Measurements from ENCODE around the gene GPC6.
A peak's percentile ranks its signal among the peaks of the same experiment; 100 is the strongest.

Gene GPC6

DNA sequence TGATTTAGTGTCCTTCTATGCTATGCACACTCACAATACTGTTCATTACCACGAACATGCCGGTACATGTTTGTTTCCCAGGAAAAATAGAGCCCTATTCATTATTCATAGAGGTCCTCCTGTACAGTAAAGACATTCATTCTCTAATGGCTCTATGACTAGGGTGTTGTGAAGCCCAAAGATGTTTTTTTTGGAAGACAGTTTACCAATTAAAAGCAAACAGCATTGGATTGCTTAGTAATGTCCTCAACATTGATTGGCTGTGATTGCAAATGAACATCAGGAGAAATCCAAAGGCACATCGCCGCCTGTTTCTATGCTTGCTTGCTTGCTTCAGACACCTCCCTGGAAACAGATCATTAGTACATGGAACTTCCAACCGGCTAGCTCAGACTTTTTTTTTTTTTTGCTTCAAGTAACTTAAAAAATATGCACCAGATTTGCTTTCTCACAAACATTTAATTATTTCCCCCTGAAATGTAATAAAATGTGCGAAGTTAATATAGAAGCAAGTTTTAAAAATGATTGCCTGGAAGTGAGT lies 8.8 kb upstream of the GPC6 start (continued):
- TF ChIP-seq, protein P1, sequence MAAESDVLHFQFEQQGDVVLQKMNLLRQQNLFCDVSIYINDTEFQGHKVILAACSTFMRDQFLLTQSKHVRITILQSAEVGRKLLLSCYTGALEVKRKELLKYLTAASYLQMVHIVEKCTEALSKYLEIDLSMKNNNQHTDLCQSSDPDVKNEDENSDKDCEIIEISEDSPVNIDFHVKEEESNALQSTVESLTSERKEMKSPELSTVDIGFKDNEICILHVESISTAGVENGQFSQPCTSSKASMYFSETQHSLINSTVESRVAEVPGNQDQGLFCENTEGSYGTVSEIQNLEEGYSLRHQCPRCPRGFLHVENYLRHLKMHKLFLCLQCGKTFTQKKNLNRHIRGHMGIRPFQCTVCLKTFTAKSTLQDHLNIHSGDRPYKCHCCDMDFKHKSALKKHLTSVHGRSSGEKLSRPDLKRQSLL (tag by site-specific recombination; IDR thresholded peaks at IDR 0.05), result 0 out of 2 replicates have a peak, but pooled peaks have one; percentile 54

DNA sequence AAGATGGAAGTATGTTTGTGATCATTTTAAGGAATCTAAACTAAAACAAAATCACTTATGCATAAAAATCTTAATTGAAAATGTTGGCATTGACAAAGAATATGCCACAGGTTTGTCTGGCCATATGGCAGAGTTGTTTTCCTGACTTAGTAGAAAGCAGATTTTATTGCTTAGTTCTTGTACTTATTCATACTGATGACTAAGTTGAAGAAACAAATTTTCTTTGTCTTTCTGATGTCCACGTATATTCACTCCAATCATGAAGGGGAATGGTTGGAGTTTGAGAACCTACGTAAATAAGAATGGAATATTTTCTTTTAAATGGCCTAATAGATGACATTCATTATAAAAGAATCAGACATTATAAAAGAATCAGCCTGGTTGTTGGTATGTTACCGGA lies 8.0 kb upstream of the GPC6 start:
- H3K4me3 ChIP-seq (ENCODE audit: low read depth, low read length), result no peak overlapping the region
- ChIA-PET CTCF (interaction anchor here (0.7 kb wide), 1 partner anchor 15 kb away, joined by 3 read pairs; no protein-coding TSS in a partner anchor), POLR2A (no interaction called here)
- H3K4me1 ChIP-seq (ENCODE audit: control insufficient read depth, insufficient read depth, low read length), result no peaks in the 10 kb centered on the region
- no peaks in the 10 kb centered on the region for H3K36me3 ChIP-seq (ENCODE audit: control insufficient read depth in 2 of 2, insufficient read depth in 1 of 2, low read length in 2 of 2)
- H3K27ac ChIP-seq (ENCODE audit: extremely low read depth, low read depth, low read length), result no peak overlapping the region
- TF ChIP-seq, protein P2, sequence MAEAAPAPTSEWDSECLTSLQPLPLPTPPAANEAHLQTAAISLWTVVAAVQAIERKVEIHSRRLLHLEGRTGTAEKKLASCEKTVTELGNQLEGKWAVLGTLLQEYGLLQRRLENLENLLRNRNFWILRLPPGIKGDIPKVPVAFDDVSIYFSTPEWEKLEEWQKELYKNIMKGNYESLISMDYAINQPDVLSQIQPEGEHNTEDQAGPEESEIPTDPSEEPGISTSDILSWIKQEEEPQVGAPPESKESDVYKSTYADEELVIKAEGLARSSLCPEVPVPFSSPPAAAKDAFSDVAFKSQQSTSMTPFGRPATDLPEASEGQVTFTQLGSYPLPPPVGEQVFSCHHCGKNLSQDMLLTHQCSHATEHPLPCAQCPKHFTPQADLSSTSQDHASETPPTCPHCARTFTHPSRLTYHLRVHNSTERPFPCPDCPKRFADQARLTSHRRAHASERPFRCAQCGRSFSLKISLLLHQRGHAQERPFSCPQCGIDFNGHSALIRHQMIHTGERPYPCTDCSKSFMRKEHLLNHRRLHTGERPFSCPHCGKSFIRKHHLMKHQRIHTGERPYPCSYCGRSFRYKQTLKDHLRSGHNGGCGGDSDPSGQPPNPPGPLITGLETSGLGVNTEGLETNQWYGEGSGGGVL (tag by site-specific recombination; IDR thresholded peaks at IDR 0.05), result no peak
- TF ChIP-seq ZNF324 (tag by site-specific recombination; IDR thresholded peaks at IDR 0.05) (no peak), ZNF600 (tag by site-specific recombination; IDR thresholded peaks at IDR 0.05) (no peak), KLF16 (tag by site-specific recombination; IDR thresholded peaks at IDR 0.05) (no peak), BCL11B (tag by site-specific recombination; IDR thresholded peaks at IDR 0.05; ENCODE audit: low read depth) (no peak), ZNF391 (tag by site-specific recombination; IDR thresholded peaks at IDR 0.05; ENCODE audit: borderline replicate concordance, low read depth) (no peak), ZNF48 (tag by site-specific recombination; IDR thresholded peaks at IDR 0.05) (no peak), HOXC10 (CRISPR knock-in tag; IDR thresholded peaks at IDR 0.05) (no peak), ZNF248 (tag by site-specific recombination; IDR thresholded peaks at IDR 0.05) (no peak), KLF9 (tag by site-specific recombination; IDR thresholded peaks at IDR 0.05; ENCODE audit: low read depth) (no peak), ZNF514 (tag by site-specific recombination; IDR thresholded peaks at IDR 0.05) (no peak), ZNF623 (tag by site-specific recombination; IDR thresholded peaks at IDR 0.05) (no peak), ZEB2 (tag by site-specific recombination; IDR thresholded peaks at IDR 0.05) (no peak), FEZF1 (tag by site-specific recombination; IDR thresholded peaks at IDR 0.05) (no peak), ZNF335 (tag by site-specific recombination; conservative IDR thresholded peaks at IDR 0.05) (no peak)
- TF ChIP-seq, protein P3, sequence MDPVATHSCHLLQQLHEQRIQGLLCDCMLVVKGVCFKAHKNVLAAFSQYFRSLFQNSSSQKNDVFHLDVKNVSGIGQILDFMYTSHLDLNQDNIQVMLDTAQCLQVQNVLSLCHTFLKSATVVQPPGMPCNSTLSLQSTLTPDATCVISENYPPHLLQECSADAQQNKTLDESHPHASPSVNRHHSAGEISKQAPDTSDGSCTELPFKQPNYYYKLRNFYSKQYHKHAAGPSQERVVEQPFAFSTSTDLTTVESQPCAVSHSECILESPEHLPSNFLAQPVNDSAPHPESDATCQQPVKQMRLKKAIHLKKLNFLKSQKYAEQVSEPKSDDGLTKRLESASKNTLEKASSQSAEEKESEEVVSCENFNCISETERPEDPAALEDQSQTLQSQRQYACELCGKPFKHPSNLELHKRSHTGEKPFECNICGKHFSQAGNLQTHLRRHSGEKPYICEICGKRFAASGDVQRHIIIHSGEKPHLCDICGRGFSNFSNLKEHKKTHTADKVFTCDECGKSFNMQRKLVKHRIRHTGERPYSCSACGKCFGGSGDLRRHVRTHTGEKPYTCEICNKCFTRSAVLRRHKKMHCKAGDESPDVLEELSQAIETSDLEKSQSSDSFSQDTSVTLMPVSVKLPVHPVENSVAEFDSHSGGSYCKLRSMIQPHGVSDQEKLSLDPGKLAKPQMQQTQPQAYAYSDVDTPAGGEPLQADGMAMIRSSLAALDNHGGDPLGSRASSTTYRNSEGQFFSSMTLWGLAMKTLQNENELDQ (tag by site-specific recombination; IDR thresholded peaks at IDR 0.05; ENCODE audit: low read depth), result no peak
- TF ChIP-seq, protein P4, sequence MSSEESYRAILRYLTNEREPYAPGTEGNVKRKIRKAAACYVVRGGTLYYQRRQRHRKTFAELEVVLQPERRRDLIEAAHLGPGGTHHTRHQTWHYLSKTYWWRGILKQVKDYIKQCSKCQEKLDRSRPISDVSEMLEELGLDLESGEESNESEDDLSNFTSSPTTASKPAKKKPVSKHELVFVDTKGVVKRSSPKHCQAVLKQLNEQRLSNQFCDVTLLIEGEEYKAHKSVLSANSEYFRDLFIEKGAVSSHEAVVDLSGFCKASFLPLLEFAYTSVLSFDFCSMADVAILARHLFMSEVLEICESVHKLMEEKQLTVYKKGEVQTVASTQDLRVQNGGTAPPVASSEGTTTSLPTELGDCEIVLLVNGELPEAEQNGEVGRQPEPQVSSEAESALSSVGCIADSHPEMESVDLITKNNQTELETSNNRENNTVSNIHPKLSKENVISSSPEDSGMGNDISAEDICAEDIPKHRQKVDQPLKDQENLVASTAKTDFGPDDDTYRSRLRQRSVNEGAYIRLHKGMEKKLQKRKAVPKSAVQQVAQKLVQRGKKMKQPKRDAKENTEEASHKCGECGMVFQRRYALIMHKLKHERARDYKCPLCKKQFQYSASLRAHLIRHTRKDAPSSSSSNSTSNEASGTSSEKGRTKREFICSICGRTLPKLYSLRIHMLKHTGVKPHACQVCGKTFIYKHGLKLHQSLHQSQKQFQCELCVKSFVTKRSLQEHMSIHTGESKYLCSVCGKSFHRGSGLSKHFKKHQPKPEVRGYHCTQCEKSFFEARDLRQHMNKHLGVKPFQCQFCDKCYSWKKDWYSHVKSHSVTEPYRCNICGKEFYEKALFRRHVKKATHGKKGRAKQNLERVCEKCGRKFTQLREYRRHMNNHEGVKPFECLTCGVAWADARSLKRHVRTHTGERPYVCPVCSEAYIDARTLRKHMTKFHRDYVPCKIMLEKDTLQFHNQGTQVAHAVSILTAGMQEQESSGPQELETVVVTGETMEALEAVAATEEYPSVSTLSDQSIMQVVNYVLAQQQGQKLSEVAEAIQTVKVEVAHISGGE (tag by site-specific recombination; conservative IDR thresholded peaks at IDR 0.05; ENCODE audit: low read depth), result no peak
- TF ChIP-seq, protein P5, sequence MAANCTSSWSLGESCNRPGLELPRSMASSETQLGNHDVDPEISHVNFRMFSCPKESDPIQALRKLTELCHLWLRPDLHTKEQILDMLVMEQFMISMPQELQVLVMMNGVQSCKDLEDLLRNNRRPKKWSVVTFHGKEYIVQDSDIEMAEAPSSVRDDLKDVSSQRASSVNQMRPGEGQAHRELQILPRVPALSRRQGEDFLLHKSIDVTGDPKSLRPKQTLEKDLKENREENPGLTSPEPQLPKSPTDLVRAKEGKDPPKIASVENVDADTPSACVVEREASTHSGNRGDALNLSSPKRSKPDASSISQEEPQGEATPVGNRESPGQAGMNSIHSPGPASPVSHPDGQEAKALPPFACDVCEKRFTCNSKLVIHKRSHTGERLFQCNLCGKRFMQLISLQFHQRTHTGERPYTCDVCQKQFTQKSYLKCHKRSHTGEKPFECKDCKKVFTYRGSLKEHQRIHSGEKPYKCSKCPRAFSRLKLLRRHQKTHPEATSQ (tag by site-specific recombination; IDR thresholded peaks at IDR 0.05), result no peak
- no peaks in the 10 kb centered on the region for H3K9me3 ChIP-seq (ENCODE audit: control insufficient read depth, insufficient read depth, low read depth, low read length)
